ENCODE measurements around the gene INKA2. TPM values are rescaled to one million over a fixed set of nuclear protein-coding genes. Genes with fewer than 3 reads are reported as not detected.

INKA2 gene
- total RNA-seq, 1 donor from 2014 or later, result 14.7 TPM

GRCh38 chr1:111758373-111758772, 19.2 kb upstream of the INKA2 start:
- peaks cover 14% of the 10 kb centered on the region for H3K4me1 ChIP-seq
- H3K9me3 ChIP-seq, result no peaks in the 10 kb centered on the region
- peaks cover 53% of the 10 kb centered on the region for H3K36me3 ChIP-seq
- no peak for DNase-seq
- ATAC-seq, result no peak
- H3K4me3 ChIP-seq, result no peak overlapping the region
- no peaks in the 10 kb centered on the region for H3K27me3 ChIP-seq (ENCODE audit: low read depth)
- TF ChIP-seq CTCF (IDR thresholded peaks at IDR 0.05), result no peak
- H3K27ac ChIP-seq, result no peak overlapping the region
- intact Hi-C loops (cut with DNase I), result no loop called here

GRCh38 chr1:111756124-111756513, 16.9 kb upstream of the INKA2 start:
- no peak for DNase-seq
- intact Hi-C loops (cut with DNase I), result no loop called here
- no peak for TF ChIP-seq CTCF (IDR thresholded peaks at IDR 0.05)
- H3K27me3 ChIP-seq (ENCODE audit: low read depth), result no peaks in the 10 kb centered on the region
- peak; percentile 44 to 60 for ATAC-seq
- H3K27ac ChIP-seq, result peak overlapping the region; percentile 91
- peaks cover 30% of the 10 kb centered on the region for H3K36me3 ChIP-seq
- H3K9me3 ChIP-seq, result no peaks in the 10 kb centered on the region
- H3K4me1 ChIP-seq, result peaks cover 14% of the 10 kb centered on the region
- peak overlapping the region; percentile 71 for H3K4me3 ChIP-seq

DNA sequence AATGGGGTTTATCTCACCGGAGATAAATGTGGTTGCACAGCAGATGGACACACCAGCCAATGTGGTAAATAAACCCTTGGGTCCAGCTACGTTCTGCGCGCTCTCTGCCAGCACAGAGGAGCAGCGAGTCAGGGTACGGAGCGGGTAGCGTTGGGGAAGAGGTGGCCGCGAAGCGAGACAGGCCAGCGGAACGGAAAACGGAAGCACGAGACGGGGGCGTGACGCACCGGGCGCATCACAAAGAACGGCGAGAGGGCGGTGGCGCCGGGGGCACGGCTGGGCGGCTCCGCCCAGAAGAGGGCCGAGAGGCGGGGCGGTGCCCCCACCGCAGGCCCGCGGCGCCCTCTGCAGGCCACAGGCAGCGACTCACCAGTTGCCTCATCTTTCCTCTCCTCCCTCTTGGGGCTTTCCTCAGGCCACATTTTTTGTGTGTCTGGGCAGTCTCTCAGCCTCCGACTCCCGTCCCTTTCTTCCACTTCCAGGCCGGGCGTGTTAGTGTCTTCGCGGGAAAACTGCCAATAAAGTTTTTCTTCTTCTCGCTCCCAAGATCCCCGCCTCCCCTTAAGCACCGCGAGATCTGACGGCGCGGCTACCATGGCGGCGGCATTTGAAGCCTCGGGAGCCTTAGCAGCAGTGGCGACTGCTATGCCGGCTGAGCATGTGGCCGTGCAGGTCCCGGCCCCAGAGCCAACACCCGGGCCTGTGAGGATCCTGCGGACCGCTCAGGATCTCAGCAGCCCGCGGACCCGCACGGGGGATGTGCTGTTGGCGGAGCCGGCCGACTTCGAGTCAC, 16.3 kb upstream of the INKA2 start, which contains the start of gene DDX20:
Gene DDX20 (plus strand): TSS at position 571 of the 793 bp plus-strand sequence. CDS start 24 bp downstream, at position 595.
- Histone ChIP-seq H3K27ac (peak within 1 kb of the TSS; percentile 91), H3K27me3 (ENCODE audit: low read depth) (no peaks in the 10 kb centered on the region), H3K4me3 (peak within 1 kb of the TSS; percentile 71), H3K9me3 (no peaks in the 10 kb centered on the region), H3K36me3 (peaks cover 24% of the 10 kb centered on the region), H3K4me1 (peaks cover 14% of the 10 kb centered on the region)
- ATAC-seq (peak; percentile 99), DNase-seq (peak; percentile 96)
- peak; percentile 82 for TF ChIP-seq CTCF (IDR thresholded peaks at IDR 0.05)
- intact Hi-C loops (cut with DNase I), result no loop called here

DNA sequence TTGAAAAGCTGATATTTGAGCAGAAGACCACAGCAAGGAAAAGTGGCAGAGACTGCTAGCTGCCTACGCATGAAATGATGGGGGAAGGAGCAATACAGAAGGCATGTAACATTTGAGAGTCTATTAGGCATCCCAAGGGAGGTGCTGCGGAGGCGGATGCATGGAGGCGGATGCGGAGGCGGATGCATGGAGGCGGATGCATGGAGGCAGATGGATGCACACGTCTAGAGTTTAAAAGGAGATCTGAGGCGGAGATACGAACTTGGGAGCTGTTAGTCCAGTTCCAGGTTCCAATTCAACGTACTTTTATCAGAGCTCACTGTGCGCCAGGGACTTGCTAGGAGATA, 15.8 kb upstream of the INKA2 start:
- Histone ChIP-seq H3K36me3 (peaks cover 19% of the 10 kb centered on the region), H3K9me3 (no peaks in the 10 kb centered on the region), H3K27me3 (ENCODE audit: low read depth) (no peaks in the 10 kb centered on the region), H3K27ac (peak overlapping the region; percentile 91), H3K4me1 (peaks cover 14% of the 10 kb centered on the region), H3K4me3 (peak overlapping the region; percentile 71)
- no peak for TF ChIP-seq CTCF (IDR thresholded peaks at IDR 0.05)
- intact Hi-C loops (cut with DNase I), result no loop called here
- ATAC-seq, result peak; percentile 16 to 31
- DNase-seq, result no peak

DNA sequence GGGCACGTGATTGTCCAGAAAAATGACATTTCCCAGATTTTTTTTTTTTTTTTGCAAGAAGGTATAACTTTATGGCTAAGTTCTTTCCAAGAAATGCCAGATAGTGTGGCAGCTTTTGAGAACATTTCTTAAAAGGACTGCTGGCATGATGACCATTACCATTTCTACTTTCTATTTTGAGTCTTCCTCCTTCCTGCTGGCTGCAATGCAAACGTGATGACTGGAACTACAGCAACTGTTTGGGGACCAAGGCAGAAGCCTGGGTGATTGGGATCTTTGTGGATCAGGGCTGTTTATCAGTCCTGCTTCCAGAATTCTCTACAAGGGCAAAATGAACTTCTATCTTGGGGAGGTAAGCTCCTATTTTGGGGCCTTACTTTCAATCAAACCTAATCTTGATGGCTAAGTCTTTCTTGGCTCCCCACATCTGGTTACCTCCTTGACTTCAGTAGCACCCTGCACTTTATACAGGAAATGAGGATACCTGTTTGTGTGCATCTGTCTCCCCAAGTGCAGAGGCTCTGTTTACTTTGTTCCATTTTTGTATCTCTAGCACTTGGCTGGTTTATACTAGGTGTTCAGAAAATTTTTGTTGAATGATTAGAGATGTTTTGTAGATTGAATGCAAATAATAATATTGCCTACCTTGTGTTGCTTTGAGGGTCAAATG, 12.8 kb upstream of the INKA2 start:
- intact Hi-C loops (cut with DNase I), result no loop called here
- ATAC-seq (no peak), DNase-seq (no peak)
- Histone ChIP-seq H3K4me1 (peaks cover 8% of the 10 kb centered on the region), H3K27ac (no peak overlapping the region), H3K27me3 (ENCODE audit: low read depth) (no peaks in the 10 kb centered on the region), H3K36me3 (peaks cover under 1% of the 10 kb centered on the region), H3K9me3 (no peaks in the 10 kb centered on the region), H3K4me3 (no peak overlapping the region)
- no peak for TF ChIP-seq CTCF (IDR thresholded peaks at IDR 0.05)
